ENCODE results near the gene ERICH6. TPM values are rescaled to one million over a fixed set of nuclear protein-coding genes. Genes with fewer than 3 reads are reported as not detected.

ERICH6 gene
- total and polyA plus RNA-seq, 2 donors from 2014 or later, result 0.19 TPM; not detected in 1

DNA sequence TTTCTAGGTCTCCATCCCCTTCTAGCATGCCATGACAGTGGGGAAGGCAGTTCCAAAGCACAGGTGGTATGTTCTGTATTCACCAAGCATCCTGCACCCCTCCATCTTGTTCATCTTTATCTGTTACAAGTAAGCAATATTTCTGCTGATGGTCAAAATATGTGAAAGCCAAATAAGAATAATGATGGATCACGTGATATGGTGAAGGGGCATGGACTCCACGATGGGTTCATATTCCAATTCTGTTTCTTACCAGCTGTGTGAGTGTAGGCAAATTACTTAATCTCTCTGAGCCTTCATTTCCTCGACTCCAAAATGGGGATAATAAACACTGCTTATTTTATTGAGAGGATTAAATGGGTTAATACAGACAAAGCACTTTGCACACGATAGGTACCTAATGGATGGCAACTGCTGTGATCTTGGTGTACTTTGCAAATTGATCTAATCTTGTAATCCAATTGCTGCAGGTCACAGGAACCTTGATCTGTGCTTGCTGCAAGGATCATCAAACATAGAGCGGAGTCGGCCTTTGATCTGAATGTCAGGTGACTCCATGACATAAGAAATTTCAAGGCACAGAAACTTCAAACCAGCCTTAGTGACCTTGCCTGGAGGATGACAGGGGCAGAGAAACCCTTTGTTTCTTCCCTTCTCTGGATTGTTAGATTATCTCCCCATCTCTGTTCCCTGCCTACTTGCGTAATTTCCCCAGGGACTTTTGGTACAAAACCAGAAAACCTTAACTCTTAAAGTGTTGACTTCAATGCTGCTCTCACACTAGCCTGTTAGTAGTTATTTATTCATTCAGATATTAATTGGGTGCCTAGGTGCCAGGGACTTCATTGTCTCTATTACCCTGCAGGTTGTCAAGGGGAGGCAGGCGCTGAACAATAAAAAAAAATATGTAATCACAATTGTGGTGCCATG lies 33.4 kb upstream of the ERICH6 start:
- FAIRE-seq, result no peak
- Histone ChIP-seq H3K9ac (ENCODE audit: low read length in 3 of 3) (no peak overlapping the region), H3K27me3 (ENCODE audit: control insufficient read depth, insufficient read depth, low read length) (no peaks in the 10 kb centered on the region)

DNA sequence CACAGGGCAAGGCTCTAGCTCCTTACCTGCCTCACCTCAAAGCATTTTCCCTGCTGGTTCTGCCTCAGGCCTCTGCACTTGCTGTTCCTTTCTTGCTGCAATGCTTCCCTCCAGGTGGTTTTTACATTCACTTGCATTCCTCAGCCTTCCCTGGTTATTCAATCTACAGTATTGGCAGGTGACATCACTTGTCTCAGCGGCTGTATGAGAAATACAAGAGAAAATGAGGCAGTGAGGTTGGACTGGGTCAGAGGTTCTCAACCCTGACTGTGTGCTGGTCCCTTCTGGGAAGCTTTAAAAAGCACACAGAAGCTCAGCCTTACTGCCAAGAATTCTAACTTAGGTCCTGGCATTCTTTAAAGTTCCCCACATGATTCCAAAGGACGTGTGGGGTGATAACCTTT lies 32.6 kb upstream of the ERICH6 start:
- Histone ChIP-seq H3K27me3 (ENCODE audit: control insufficient read depth, insufficient read depth, low read length) (no peaks in the 10 kb centered on the region), H3K9me3 (ENCODE audit: control insufficient read depth in 2 of 3, insufficient read depth in 1 of 3, low read length in 3 of 3) (no peaks in the 10 kb centered on the region), H3K9ac (ENCODE audit: low read length in 3 of 3) (no peak overlapping the region), H3K4me3 (ENCODE audit: low read length in 3 of 3) (no peak overlapping the region), H3K36me3 (ENCODE audit: control insufficient read depth in 2 of 3, insufficient read depth in 3 of 3, low read length in 3 of 3) (peaks cover 0 to 4% (median 0%) of the 10 kb centered on the region in 3 donors), H3K27ac (ENCODE audit: low read depth in 2 of 2, low read length in 2 of 2) (no peak overlapping the region), H3K4me1 (ENCODE audit: control insufficient read depth in 2 of 3, insufficient read depth in 2 of 3, low read depth in 1 of 3, low read length in 3 of 3) (peaks cover 0 to 18% (median 9%) of the 10 kb centered on the region in 3 donors)
- intact Hi-C loops (cut with DNase I), result no loop called here
- TF ChIP-seq, protein P1, sequence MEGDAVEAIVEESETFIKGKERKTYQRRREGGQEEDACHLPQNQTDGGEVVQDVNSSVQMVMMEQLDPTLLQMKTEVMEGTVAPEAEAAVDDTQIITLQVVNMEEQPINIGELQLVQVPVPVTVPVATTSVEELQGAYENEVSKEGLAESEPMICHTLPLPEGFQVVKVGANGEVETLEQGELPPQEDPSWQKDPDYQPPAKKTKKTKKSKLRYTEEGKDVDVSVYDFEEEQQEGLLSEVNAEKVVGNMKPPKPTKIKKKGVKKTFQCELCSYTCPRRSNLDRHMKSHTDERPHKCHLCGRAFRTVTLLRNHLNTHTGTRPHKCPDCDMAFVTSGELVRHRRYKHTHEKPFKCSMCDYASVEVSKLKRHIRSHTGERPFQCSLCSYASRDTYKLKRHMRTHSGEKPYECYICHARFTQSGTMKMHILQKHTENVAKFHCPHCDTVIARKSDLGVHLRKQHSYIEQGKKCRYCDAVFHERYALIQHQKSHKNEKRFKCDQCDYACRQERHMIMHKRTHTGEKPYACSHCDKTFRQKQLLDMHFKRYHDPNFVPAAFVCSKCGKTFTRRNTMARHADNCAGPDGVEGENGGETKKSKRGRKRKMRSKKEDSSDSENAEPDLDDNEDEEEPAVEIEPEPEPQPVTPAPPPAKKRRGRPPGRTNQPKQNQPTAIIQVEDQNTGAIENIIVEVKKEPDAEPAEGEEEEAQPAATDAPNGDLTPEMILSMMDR (IDR thresholded peaks at IDR 0.05; ENCODE audit: borderline replicate concordance, extremely low read depth, insufficient read depth), result no peak
- FAIRE-seq (no peak), DNase-seq (no peak)

More for the DNA sequence above, 33.4 kb upstream of the ERICH6 start:
- no peak overlapping the region for H3K27ac ChIP-seq (ENCODE audit: low read depth in 2 of 2, low read length in 2 of 2)
- peak in 1 of 5 donors; percentile 20 for DNase-seq
- H3K4me1 ChIP-seq (ENCODE audit: control insufficient read depth in 2 of 3, insufficient read depth in 2 of 3, low read depth in 1 of 3, low read length in 3 of 3), result peaks cover 0 to 18% (median 9%) of the 10 kb centered on the region in 3 donors
- intact Hi-C loops (cut with DNase I), result no loop called here
- no peaks in the 10 kb centered on the region for H3K9me3 ChIP-seq (ENCODE audit: control insufficient read depth in 2 of 3, insufficient read depth in 1 of 3, low read length in 3 of 3)
- H3K4me3 ChIP-seq (ENCODE audit: low read length in 3 of 3), result no peak overlapping the region
- peaks cover 0 to 10% (median 3%) of the 10 kb centered on the region in 3 donors for H3K36me3 ChIP-seq (ENCODE audit: control insufficient read depth in 2 of 3, insufficient read depth in 3 of 3, low read length in 3 of 3)
- TF ChIP-seq, protein P1 (IDR thresholded peaks at IDR 0.05; ENCODE audit: borderline replicate concordance, extremely low read depth, insufficient read depth), result no peak

DNA sequence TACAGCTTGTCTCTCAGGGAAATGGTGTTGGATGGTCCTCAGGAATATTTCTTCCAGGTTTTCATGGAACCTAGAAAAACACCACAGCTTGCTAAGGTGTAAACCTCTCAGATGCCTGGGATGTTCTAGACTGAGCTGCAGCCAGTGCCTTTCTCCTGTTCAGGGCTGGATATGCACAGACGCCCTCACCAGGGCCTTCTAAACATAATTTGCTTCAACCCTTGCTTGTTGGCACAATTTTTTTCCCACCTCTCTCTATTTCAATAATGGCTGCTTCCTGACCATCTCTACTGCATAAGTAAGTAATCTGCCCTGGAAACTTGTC lies 31.0 kb upstream of the ERICH6 start:
- Histone ChIP-seq H3K36me3 (ENCODE audit: control insufficient read depth in 2 of 3, insufficient read depth in 3 of 3, low read length in 3 of 3) (no peaks in the 10 kb centered on the region), H3K4me1 (ENCODE audit: control insufficient read depth in 2 of 3, insufficient read depth in 2 of 3, low read depth in 1 of 3, low read length in 3 of 3) (peaks cover 0 to 18% (median 9%) of the 10 kb centered on the region in 3 donors), H3K9ac (ENCODE audit: low read length in 3 of 3) (no peak overlapping the region), H3K4me3 (ENCODE audit: low read length in 3 of 3) (no peak overlapping the region), H3K27ac (ENCODE audit: low read depth in 2 of 2, low read length in 2 of 2) (no peak overlapping the region), H3K27me3 (ENCODE audit: control insufficient read depth, insufficient read depth, low read length) (no peaks in the 10 kb centered on the region), H3K9me3 (ENCODE audit: control insufficient read depth in 2 of 3, insufficient read depth in 1 of 3, low read length in 3 of 3) (no peaks in the 10 kb centered on the region)
- TF ChIP-seq, protein P1 (IDR thresholded peaks at IDR 0.05; ENCODE audit: borderline replicate concordance, extremely low read depth, insufficient read depth), result no peak
- FAIRE-seq, result no peak
- DNase-seq, result no peak
- intact Hi-C loops (cut with DNase I), result no loop called here

All from kidney (tissue), 14 donors.